ENCODE measurements around the gene RMC1. TPM values are rescaled to one million over a fixed set of nuclear protein-coding genes. Genes with fewer than 3 reads are reported as not detected.

RMC1 gene
- total and polyA plus RNA-seq, 2 of the 13 experiments (the other 11 are each of a cell fraction or from before 2014, with no cell fraction given): 9.4 to 19.5 TPM

DNA sequence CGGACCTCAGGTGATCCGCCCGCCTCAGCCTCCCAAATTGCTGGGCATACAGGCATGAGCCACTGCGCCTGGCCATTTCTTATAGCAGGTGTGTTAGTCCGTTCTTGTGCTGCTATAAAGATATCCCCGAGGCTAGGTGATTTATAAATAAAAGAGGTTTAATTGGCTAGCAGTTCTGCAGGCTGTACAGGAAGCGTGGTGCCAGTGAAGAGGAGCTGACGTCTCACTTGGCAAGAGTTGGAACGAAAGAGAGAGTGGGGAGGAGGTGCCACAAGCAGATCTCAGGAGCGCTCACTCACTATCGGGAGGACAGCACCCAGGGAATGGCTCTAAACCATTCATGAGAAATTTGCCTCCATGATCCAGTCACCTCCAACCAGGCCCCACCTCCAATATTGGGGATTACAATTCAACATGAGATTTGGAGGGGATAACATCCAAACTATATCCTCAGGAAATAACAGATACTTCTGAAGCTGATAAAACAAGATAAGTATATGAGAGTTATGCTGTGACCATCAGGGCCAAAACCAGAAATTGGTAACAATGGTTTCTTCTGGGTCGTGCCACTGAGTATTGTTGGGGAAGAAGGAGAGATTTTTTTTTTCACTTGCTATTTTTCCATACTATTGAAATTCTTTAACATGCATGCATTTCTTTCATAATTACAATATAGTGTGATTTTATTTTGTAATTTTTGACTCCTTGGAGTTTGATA is 7.4 kb upstream of the RMC1 start:
- H3K9ac ChIP-seq (ENCODE audit: insufficient read depth, low read depth, low read length): no peak overlapping the region
- in situ Hi-C loops (cut with HindIII; ENCODE audit: extremely low pct_ligation_motif_present, low pct_unique_long_range_greater_than_20kb): no loop called here
- H4K20me1 ChIP-seq (ENCODE audit: insufficient read depth, low read length): no peaks in the 10 kb centered on the region
- DNase-seq (ENCODE audit: low spot score): no peak
- 60% methylated on average over 12 of the region's 12 CpGs for WGBS (ENCODE audit: low lambda C conversion rate)
- intact Hi-C loops (cut with micrococcal nuclease; ENCODE audit: unreplicated experiment): loop anchor here (5.0 kb wide), 1 partner anchor 316 kb away; no protein-coding TSS in a partner anchor
- no peak for TF ChIP-seq HNF4A (CRISPR knock-in tag; IDR thresholded peaks at IDR 0.05)
- TF ChIP-seq MEIS2 (CRISPR knock-in tag; IDR thresholded peaks at IDR 0.05): no peak
- no peak for TF ChIP-seq ZNF550 (CRISPR knock-in tag; IDR thresholded peaks at IDR 0.05; ENCODE audit: borderline replicate concordance)
- no peak for TF ChIP-seq ZFP36L2 (CRISPR knock-in tag; IDR thresholded peaks at IDR 0.05)
- no peak for TF ChIP-seq ETV5 (CRISPR knock-in tag; IDR thresholded peaks at IDR 0.05; ENCODE audit: borderline replicate concordance)
- TF ChIP-seq, protein P1, sequence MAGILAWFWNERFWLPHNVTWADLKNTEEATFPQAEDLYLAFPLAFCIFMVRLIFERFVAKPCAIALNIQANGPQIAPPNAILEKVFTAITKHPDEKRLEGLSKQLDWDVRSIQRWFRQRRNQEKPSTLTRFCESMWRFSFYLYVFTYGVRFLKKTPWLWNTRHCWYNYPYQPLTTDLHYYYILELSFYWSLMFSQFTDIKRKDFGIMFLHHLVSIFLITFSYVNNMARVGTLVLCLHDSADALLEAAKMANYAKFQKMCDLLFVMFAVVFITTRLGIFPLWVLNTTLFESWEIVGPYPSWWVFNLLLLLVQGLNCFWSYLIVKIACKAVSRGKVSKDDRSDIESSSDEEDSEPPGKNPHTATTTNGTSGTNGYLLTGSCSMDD (CRISPR knock-in tag; IDR thresholded peaks at IDR 0.05): no peak
- no peak for TF ChIP-seq ZMYM4 (CRISPR knock-in tag; IDR thresholded peaks at IDR 0.05)
- TF ChIP-seq BRCA1 (CRISPR knock-in tag; IDR thresholded peaks at IDR 0.05): no peak
- TF ChIP-seq, protein P2, sequence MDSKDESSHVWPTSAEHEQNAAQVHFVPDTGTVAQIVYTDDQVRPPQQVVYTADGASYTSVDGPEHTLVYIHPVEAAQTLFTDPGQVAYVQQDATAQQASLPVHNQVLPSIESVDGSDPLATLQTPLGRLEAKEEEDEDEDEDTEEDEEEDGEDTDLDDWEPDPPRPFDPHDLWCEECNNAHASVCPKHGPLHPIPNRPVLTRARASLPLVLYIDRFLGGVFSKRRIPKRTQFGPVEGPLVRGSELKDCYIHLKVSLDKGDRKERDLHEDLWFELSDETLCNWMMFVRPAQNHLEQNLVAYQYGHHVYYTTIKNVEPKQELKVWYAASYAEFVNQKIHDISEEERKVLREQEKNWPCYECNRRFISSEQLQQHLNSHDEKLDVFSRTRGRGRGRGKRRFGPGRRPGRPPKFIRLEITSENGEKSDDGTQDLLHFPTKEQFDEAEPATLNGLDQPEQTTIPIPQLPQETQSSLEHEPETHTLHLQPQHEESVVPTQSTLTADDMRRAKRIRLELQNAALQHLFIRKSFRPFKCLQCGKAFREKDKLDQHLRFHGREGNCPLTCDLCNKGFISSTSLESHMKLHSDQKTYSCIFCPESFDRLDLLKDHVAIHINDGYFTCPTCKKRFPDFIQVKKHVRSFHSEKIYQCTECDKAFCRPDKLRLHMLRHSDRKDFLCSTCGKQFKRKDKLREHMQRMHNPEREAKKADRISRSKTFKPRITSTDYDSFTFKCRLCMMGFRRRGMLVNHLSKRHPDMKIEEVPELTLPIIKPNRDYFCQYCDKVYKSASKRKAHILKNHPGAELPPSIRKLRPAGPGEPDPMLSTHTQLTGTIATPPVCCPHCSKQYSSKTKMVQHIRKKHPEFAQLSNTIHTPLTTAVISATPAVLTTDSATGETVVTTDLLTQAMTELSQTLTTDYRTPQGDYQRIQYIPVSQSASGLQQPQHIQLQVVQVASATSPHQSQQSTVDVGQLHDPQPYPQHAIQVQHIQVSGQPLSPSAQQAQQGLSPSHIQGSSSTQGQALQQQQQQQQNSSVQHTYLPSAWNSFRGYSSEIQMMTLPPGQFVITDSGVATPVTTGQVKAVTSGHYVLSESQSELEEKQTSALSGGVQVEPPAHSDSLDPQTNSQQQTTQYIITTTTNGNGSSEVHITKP (CRISPR knock-in tag; IDR thresholded peaks at IDR 0.05; ENCODE audit: low read depth): no peak
- H3K4me2 ChIP-seq (ENCODE audit: low read depth, low read length): no peak overlapping the region
- H3K27ac ChIP-seq (ENCODE audit: extremely low read length, insufficient read depth, low read length): no peak overlapping the region
- peak overlapping the region; percentile 15 for H2AFZ ChIP-seq (ENCODE audit: low read length)
- no peak for FAIRE-seq
- no peaks in the 10 kb centered on the region for H3K36me3 ChIP-seq (replicated peaks in 1 of 2; ENCODE audit: control insufficient read depth in 1 of 2, insufficient read depth in 2 of 2, low read length in 2 of 2)
- H3K4me1 ChIP-seq (ENCODE audit: insufficient read depth, low read length): peaks cover 11% of the 10 kb centered on the region
- H3K4me3 ChIP-seq (replicated peaks in 1 of 3; ENCODE audit: insufficient read depth in 1 of 3, low read depth in 2 of 3, low read length in 3 of 3): no peak overlapping the region
- no peaks in the 10 kb centered on the region for H3K27me3 ChIP-seq (ENCODE audit: control insufficient read depth in 1 of 2, insufficient read depth in 2 of 2, low read length in 2 of 2)
- POLR2A ChIA-PET: no interaction called here
- no peaks in the 10 kb centered on the region for H3K79me2 ChIP-seq (ENCODE audit: insufficient read depth, low read length)
- CTCF ChIA-PET (ENCODE audit: low intra/inter-chr PET ratio, low total read pairs): no interaction called here
- no peaks in the 10 kb centered on the region for H3K9me3 ChIP-seq (ENCODE audit: low read length)
- BruUV-seq (replicated peaks): no TSS peak
- no peak for ATAC-seq

Measured in HepG2 (cell line).